Thyroid gland (tissue), 4 donors: ENCODE data around the gene ESCO1. TPM values are rescaled to one million over a fixed set of nuclear protein-coding genes. Genes with fewer than 3 reads are reported as not detected.
"Not testable (repeated sequence)": the region's sequence is repeated elsewhere in the genome, so short reads cannot be mapped to it uniquely, and the experiment has no call there.

ENCODE experiments used
- DNase-seq, 2 donors: peaks; one replicate each; pipeline ENCODE4 v3.0.0-alpha.2; 2019
- H3K27ac ChIP-seq, 3 donors: fragments of 200-600 bp; sonication (generic); 1 replicate in 2 of 3; 2 replicates in 1 of 3; pipeline ENCODE4 v1.5.1; 2016 to 2019; ENCODE audit warnings: mild to moderate bottlenecking in 1 of 3, moderate library complexity in 1 of 3
- H3K27me3 ChIP-seq: fragments of 200-600 bp; sonication (generic); one replicate; pipeline ENCODE4 v1.5.1; 2019
- H3K36me3 ChIP-seq, 2 donors: fragments of 200-600 bp; sonication (generic); one replicate each; pipeline ENCODE4 v1.5.1; 2016 to 2019
- H3K4me1 ChIP-seq, 2 donors: fragments of 200-600 bp; sonication (generic); one replicate each; pipeline ENCODE4 v1.5.1; 2017 to 2019
- H3K4me3 ChIP-seq, 3 donors: fragments of 200-600 bp; sonication (generic); replicated peaks in 1 of 3; 1 replicate in 2 of 3; 2 replicates in 1 of 3; pipeline ENCODE4 v1.5.1; 2016; ENCODE audit warnings: mild to moderate bottlenecking in 1 of 3
- H3K9me3 ChIP-seq: fragments of 200-600 bp; sonication (generic); one replicate; pipeline ENCODE4 v1.5.1; 2017
- POLR2A ChIP-seq, 2 donors: fragments of 450-650 bp; IDR thresholded peaks; one replicate each; pipeline ENCODE4 v1.6.1; 2017; ENCODE audit warnings: antibody characterized with exemption in 2 of 2, mild to moderate bottlenecking in 2 of 2, moderate library complexity in 1 of 2
- WGBS, 2 donors: methylation state at CpG; one replicate each; pipeline ENCODE4 v1.1.5; 2017; 5-methylcytosine and 5-hydroxymethylcytosine counted together
- intact Hi-C: fragments of 100-400 bp; cut with DNase I; formaldehyde crosslinking; loops from one replicate; pipeline ENCODE4 v1.15.1; 2023
- total RNA-seq, 4 donors: library from RNA; depleted of rRNA; stranded (reverse); fragments of >200 nt; gene quantifications; one replicate each; pipeline ENCODE4 v1.2.3, GENCODE V29; 2016
- TF ChIP-seq, protein P1 (sequence below), 6 experiments: fragments of 200-600 bp in 3 of 6; fragments of 450-650 bp in 3 of 6; sonication (generic) in 3 of 6; IDR thresholded peaks; one replicate each; pipeline ENCODE4 v1.5.1; 2016 to 2019; ENCODE audit warnings: antibody characterized with exemption in 6 of 6, mild to moderate bottlenecking in 2 of 6, inconsistent platforms in 1 of 6, moderate library complexity in 1 of 6

Gene ESCO1, protein sequence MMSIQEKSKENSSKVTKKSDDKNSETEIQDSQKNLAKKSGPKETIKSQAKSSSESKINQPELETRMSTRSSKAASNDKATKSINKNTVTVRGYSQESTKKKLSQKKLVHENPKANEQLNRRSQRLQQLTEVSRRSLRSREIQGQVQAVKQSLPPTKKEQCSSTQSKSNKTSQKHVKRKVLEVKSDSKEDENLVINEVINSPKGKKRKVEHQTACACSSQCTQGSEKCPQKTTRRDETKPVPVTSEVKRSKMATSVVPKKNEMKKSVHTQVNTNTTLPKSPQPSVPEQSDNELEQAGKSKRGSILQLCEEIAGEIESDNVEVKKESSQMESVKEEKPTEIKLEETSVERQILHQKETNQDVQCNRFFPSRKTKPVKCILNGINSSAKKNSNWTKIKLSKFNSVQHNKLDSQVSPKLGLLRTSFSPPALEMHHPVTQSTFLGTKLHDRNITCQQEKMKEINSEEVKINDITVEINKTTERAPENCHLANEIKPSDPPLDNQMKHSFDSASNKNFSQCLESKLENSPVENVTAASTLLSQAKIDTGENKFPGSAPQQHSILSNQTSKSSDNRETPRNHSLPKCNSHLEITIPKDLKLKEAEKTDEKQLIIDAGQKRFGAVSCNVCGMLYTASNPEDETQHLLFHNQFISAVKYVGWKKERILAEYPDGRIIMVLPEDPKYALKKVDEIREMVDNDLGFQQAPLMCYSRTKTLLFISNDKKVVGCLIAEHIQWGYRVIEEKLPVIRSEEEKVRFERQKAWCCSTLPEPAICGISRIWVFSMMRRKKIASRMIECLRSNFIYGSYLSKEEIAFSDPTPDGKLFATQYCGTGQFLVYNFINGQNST
- 10 to 100 TPM; 24.6 to 38.3 (median 31.3) TPM for total RNA-seq

- H3K4me1 ChIP-seq = peaks cover 12 to 16% of the 10 kb centered on the region in 2 donors
- H3K4me3 ChIP-seq = peak within 1 kb of the TSS; percentile 82 to 96 (median 88)
- 10 to 49% methylated on average over 12 to 62 of the region's 74 CpGs for WGBS, 2 donors
- intact Hi-C loops = no loop called here
- H3K9me3 ChIP-seq = no peaks in the 10 kb centered on the region
- no peaks in the 10 kb centered on the region for H3K27me3 ChIP-seq
- H3K36me3 ChIP-seq = no peaks in the 10 kb centered on the region
- peak within 1 kb of the TSS; percentile 98 for H3K27ac ChIP-seq
- peak; percentile 68 to 93 for TF ChIP-seq POLR2A (IDR thresholded peaks at IDR 0.05)
- TF ChIP-seq, protein P1, sequence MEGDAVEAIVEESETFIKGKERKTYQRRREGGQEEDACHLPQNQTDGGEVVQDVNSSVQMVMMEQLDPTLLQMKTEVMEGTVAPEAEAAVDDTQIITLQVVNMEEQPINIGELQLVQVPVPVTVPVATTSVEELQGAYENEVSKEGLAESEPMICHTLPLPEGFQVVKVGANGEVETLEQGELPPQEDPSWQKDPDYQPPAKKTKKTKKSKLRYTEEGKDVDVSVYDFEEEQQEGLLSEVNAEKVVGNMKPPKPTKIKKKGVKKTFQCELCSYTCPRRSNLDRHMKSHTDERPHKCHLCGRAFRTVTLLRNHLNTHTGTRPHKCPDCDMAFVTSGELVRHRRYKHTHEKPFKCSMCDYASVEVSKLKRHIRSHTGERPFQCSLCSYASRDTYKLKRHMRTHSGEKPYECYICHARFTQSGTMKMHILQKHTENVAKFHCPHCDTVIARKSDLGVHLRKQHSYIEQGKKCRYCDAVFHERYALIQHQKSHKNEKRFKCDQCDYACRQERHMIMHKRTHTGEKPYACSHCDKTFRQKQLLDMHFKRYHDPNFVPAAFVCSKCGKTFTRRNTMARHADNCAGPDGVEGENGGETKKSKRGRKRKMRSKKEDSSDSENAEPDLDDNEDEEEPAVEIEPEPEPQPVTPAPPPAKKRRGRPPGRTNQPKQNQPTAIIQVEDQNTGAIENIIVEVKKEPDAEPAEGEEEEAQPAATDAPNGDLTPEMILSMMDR (IDR thresholded peaks at IDR 0.05) = peak; percentile 91 to 99 (median 98)
- DNase-seq = peak; percentile 98 to 99
Observed at GRCh38 chr18:21600526-21601410, at the start of gene ESCO1. ESCO1 (minus strand) TSS chr18:21600704; CDS start chr18:21574843, 25,861 bp downstream.

GRCh38 chr18:21640375-21640774 is 39.9 kb upstream of the ESCO1 start:
- H3K36me3 ChIP-seq, H3K9me3 ChIP-seq, H3K27me3 ChIP-seq, H3K27ac ChIP-seq, H3K4me1 ChIP-seq, DNase-seq, H3K4me3 ChIP-seq, intact Hi-C loops: not testable (repeated sequence)
- 97 to 98% methylated on average over 5 of the region's 5 CpGs for WGBS, 2 donors

- Histone ChIP-seq H3K27ac (no peak overlapping the region), H3K4me1 (no peaks in the 10 kb centered on the region), H3K9me3 (no peaks in the 10 kb centered on the region), H3K36me3 (no peaks in the 10 kb centered on the region), H3K4me3 (no peak overlapping the region), H3K27me3 (no peaks in the 10 kb centered on the region)
- no peak for DNase-seq
- TF ChIP-seq, protein P1 (IDR thresholded peaks at IDR 0.05) = no peak
- TF ChIP-seq POLR2A (IDR thresholded peaks at IDR 0.05) = no peak
- 96 to 98% methylated on average over 3 of the region's 3 CpGs for WGBS, 2 donors
- intact Hi-C loops = no loop called here
Observed at GRCh38 chr18:21638822-21639221, 38.3 kb upstream of the ESCO1 start.

- Histone ChIP-seq H3K27ac (no peak overlapping the region), H3K4me1 (no peaks in the 10 kb centered on the region)
- WGBS, 2 donors = 93 to 95% methylated on average over 13 of the region's 13 CpGs
Observed at GRCh38 chr18:21636769-21637168, 36.3 kb upstream of the ESCO1 start.

More at GRCh38 chr18:21636769-21637168, 36.3 kb upstream of the ESCO1 start:
- intact Hi-C loops = no loop called here
- H3K36me3 ChIP-seq = peaks cover 0 to 3% of the 10 kb centered on the region in 2 donors
- no peaks in the 10 kb centered on the region for H3K27me3 ChIP-seq
- H3K4me3 ChIP-seq = no peak overlapping the region
- DNase-seq = no peak
- H3K9me3 ChIP-seq = no peaks in the 10 kb centered on the region
- no peak for TF ChIP-seq POLR2A (IDR thresholded peaks at IDR 0.05)
- TF ChIP-seq, protein P1 (IDR thresholded peaks at IDR 0.05) = no peak
